ENCODE results near the gene PCDHB9. TPM values are rescaled to one million over a fixed set of nuclear protein-coding genes. Genes with fewer than 3 reads are reported as not detected.
A peak's percentile ranks its signal among the peaks of the same experiment; 100 is the strongest.
"Not testable (repeated sequence)": the region's sequence is repeated elsewhere in the genome, so short reads cannot be mapped to it uniquely, and the experiment has no call there.

The PCDHB9 gene
- total and polyA plus RNA-seq, 2 donors from 2014 or later, result 0.47 to 2.4 TPM

- intact Hi-C loops (cut with DNase I), result no loop called here
- FAIRE-seq (no peak), DNase-seq (no peak)
- Histone ChIP-seq H3K9me3 (ENCODE audit: control insufficient read depth in 2 of 3, insufficient read depth in 1 of 3, low read length in 3 of 3) (peaks cover 2 to 34% (median 9%) of the 10 kb centered on the region in 3 donors), H3K36me3 (ENCODE audit: control insufficient read depth in 2 of 3, insufficient read depth in 3 of 3, low read length in 3 of 3) (no peaks in the 10 kb centered on the region), H3K9ac (ENCODE audit: low read length in 3 of 3) (no peak overlapping the region), H3K27me3 (ENCODE audit: control insufficient read depth, insufficient read depth, low read length) (no peaks in the 10 kb centered on the region), H3K4me3 (ENCODE audit: low read length in 3 of 3) (peak overlapping the region in 1 of 3 donors; percentile 44), H3K4me1 (ENCODE audit: control insufficient read depth in 2 of 3, insufficient read depth in 2 of 3, low read depth in 1 of 3, low read length in 3 of 3) (no peaks in the 10 kb centered on the region), H3K27ac (ENCODE audit: low read depth in 2 of 2, low read length in 2 of 2) (no peak overlapping the region)
- no peak for TF ChIP-seq CTCF (IDR thresholded peaks at IDR 0.05; ENCODE audit: borderline replicate concordance, extremely low read depth, insufficient read depth)
These were observed 36.6 kb upstream of the PCDHB9 start for GRCh38 chr5:141150224-141150992.

DNA sequence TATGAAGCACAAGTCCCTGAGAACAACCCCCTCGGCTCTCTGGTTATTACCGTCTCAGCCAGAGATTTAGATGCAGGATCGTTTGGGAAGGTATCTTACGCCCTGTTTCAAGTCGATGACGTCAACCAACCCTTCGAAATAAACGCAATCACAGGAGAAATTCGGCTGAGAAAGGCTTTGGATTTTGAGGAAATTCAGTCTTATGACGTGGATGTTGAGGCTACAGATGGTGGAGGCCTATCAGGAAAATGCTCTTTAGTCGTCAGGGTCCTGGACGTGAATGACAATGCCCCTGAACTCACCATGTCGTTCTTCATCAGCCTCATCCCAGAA lies 36.0 kb upstream of the PCDHB9 start:
- Histone ChIP-seq H3K4me1 (ENCODE audit: control insufficient read depth in 2 of 3, insufficient read depth in 2 of 3, low read depth in 1 of 3, low read length in 3 of 3) (no peaks in the 10 kb centered on the region), H3K27ac (ENCODE audit: low read depth in 2 of 2, low read length in 2 of 2) (no peak overlapping the region), H3K4me3 (ENCODE audit: low read length in 3 of 3) (no peak overlapping the region), H3K9me3 (ENCODE audit: control insufficient read depth in 2 of 3, insufficient read depth in 1 of 3, low read length in 3 of 3) (peaks cover 2 to 35% (median 10%) of the 10 kb centered on the region in 3 donors), H3K9ac (ENCODE audit: low read length in 3 of 3) (no peak overlapping the region), H3K27me3 (ENCODE audit: control insufficient read depth, insufficient read depth, low read length) (no peaks in the 10 kb centered on the region), H3K36me3 (ENCODE audit: control insufficient read depth in 2 of 3, insufficient read depth in 3 of 3, low read length in 3 of 3) (no peaks in the 10 kb centered on the region)
- FAIRE-seq (no peak), DNase-seq (no peak)
- intact Hi-C loops (cut with DNase I), result no loop called here
- TF ChIP-seq CTCF (IDR thresholded peaks at IDR 0.05; ENCODE audit: borderline replicate concordance, extremely low read depth, insufficient read depth), result no peak

GRCh38 chr5:141151632-141152031 lies 35.3 kb upstream of the PCDHB9 start:
- H3K4me1 ChIP-seq (ENCODE audit: control insufficient read depth in 2 of 3, insufficient read depth in 2 of 3, low read depth in 1 of 3, low read length in 3 of 3); H3K27ac ChIP-seq (ENCODE audit: low read depth in 2 of 2, low read length in 2 of 2); DNase-seq; H3K9ac ChIP-seq (ENCODE audit: low read length in 3 of 3); H3K27me3 ChIP-seq (ENCODE audit: control insufficient read depth, insufficient read depth, low read length); intact Hi-C loops (cut with DNase I); FAIRE-seq; H3K4me3 ChIP-seq (ENCODE audit: low read length in 3 of 3); H3K36me3 ChIP-seq (ENCODE audit: control insufficient read depth in 2 of 3, insufficient read depth in 3 of 3, low read length in 3 of 3): not testable (repeated sequence)
- peaks cover 2 to 42% (median 13%) of the 10 kb centered on the region in 3 donors for H3K9me3 ChIP-seq (ENCODE audit: control insufficient read depth in 2 of 3, insufficient read depth in 1 of 3, low read length in 3 of 3)

- H3K27ac ChIP-seq (ENCODE audit: low read depth in 2 of 2, low read length in 2 of 2); intact Hi-C loops (cut with DNase I); FAIRE-seq; DNase-seq; H3K27me3 ChIP-seq (ENCODE audit: control insufficient read depth, insufficient read depth, low read length); H3K4me1 ChIP-seq (ENCODE audit: control insufficient read depth in 2 of 3, insufficient read depth in 2 of 3, low read depth in 1 of 3, low read length in 3 of 3); H3K36me3 ChIP-seq (ENCODE audit: control insufficient read depth in 2 of 3, insufficient read depth in 3 of 3, low read length in 3 of 3); H3K4me3 ChIP-seq (ENCODE audit: low read length in 3 of 3); H3K9ac ChIP-seq (ENCODE audit: low read length in 3 of 3): not testable (repeated sequence)
- peaks cover 2 to 46% (median 17%) of the 10 kb centered on the region in 3 donors for H3K9me3 ChIP-seq (ENCODE audit: control insufficient read depth in 2 of 3, insufficient read depth in 1 of 3, low read length in 3 of 3)
These were observed 34.9 kb upstream of the PCDHB9 start for GRCh38 chr5:141152096-141152495.
